Stimulated activated CD4-positive, alpha-beta T cell treated with anti-CD3 and anti-CD28 coated beads, Interleukin-2, amount 100 ng/mL, for 24 hours (primary cell): ENCODE measurements around the gene PTPN2.
"Not testable (repeated sequence)": the region's sequence is repeated elsewhere in the genome, so short reads cannot be mapped to it uniquely, and the experiment has no call there.

Experiments
- DNase-seq, 2 donors: peaks; one replicate each; pipeline ENCODE4 v3.0.0-alpha.2; 2020

The PTPN2 gene

DNA sequence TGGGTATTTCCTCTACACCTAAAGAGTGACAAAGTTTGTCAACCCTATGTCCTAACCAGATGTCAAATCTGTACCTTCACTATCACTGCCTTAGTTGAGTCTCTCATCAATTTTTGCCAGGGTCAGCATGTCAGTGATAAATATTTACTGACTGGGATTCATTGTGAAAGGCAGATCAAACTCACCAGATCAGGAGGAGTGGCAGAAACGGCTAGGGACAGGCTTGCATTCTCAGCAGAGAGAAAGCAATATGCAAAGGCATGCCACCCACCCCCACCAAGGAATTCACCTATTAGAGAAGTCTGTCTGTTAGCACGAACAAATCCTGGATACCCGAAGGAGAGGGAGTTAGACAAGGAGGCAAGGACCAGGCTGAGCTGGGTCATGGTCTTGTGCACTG is 62.6 kb downstream of the PTPN2 start:
- no peak for DNase-seq

DNA sequence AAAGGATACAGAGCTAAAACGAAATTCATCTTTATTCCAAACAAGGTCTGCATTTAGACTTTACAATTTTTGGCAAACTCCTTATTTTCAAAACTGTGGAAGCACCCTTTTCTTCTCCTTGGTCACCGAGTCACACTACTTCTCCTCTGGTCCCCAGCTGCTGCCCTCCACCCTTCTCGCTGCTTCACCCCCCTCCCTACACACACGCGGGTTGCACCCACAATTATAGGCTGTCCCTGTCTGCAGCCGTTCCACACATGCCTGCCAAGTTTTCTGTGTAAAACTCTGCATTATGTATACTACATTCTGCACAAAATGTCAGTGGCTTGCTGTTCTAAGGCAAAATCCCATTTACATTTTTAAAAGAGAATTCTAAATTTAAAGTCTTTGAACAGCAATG is 63.5 kb downstream of the PTPN2 start:
- DNase-seq, result no peak

DNA sequence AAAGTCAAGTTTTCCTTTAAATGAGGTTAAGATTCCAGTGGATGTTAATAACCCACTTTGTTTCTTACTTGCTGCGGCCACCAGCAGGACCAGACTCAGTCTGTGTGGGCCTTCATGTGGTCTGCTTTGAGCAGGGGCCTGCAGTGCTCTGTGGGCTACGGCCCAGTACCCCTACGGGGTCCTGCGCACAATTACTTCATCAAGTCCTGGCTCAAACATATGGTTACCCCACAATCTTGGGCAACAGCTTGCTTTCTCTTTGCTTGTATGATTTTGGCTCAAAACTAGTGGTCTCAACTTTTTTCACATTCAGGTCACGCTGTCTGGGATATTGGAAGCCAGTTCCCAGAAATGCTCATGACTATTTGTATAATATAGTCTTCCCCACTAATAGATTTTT is 64.2 kb downstream of the PTPN2 start:
- DNase-seq, result no peak

DNA sequence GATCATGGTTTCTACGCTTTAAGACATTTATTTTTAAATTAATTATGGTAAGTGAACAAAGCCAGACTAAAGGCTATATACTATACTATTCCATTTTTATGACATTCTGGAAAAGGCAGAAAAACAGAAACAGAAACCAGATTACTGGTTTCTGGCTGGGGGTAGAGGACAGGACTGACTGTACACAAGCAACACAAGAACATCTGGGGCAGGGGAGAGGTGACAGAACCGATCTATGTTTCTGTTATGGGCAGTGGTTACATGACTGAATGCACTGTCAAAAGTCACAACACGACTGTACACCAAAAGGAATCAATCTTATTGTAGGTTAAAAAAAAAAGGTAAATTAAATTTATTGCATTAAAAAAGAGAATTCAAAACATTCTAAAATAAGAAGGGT is 64.7 kb downstream of the PTPN2 start:
- no peak for DNase-seq

DNA sequence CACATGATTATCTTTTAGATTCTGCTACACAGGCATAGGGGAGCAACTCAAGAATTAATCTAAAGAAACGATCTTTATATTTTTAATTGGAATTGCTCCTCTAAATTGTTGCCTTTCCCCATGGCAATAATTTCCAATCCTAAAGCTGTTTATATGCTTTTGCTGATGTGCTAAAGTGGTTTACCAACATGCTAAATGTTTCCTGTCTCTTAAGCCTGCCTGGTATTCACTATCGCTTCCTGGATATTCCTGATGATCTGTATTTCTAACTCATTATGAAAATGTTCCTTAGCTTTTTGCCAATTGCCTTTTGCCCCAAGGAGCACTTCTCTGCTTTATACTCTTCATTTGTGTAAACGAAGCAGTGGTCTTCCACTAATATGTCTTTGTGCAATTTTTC is 65.8 kb downstream of the PTPN2 start:
- DNase-seq, result no peak

GRCh38 chr18:12816451-12816850 is 67.6 kb downstream of the PTPN2 start:
- no peak for DNase-seq

GRCh38 chr18:12811191-12811950 is 72.7 kb downstream of the PTPN2 start:
- DNase-seq, result no peak

- no peak for DNase-seq
Measured at GRCh38 chr18:12803069-12803936, 80.7 kb downstream of the PTPN2 start.

- no peak for DNase-seq
Measured at GRCh38 chr18:12802538-12802937, 81.5 kb downstream of the PTPN2 start.

DNA sequence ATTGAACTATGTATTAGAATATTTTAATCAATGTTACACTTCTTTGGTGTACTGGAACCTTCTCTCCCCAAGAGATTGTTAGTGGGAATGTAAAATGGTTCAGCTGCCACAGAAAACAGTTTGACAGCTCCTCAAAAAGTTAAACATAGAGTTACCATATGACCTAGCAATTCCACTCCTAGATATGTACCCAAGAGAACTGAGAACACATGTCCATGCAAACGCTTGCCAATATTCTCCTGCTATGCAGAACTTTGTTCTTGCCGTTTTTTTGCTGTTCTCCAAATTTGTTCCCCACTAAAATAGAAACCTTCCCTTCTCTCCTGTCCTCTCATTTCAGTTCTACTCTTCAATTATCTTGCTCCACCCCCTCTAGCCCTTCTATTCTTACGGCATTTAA is 87.6 kb downstream of the PTPN2 start:
- no peak for DNase-seq

GRCh38 chr18:12791610-12792009 is 92.4 kb downstream of the PTPN2 start:
- no peak for DNase-seq

DNA sequence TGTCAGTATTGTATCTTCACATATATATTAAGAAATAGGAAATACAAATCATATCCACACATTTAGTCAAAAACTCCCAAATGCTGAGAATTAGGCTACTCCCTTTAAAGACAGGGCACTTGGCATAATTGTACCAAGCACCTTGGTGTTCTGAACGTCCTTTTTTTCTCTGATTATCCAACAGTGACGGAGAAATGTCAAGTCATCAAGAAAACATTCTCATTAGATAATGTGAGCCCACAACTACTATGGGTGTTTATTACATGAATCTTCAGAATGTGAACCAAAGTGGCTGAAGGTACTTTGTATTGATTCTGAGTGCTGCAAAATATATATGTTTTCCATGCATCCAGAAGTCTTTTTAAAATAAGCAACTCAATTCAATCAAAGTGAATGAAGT is 97.4 kb downstream of the PTPN2 start:
- no peak for DNase-seq

DNA sequence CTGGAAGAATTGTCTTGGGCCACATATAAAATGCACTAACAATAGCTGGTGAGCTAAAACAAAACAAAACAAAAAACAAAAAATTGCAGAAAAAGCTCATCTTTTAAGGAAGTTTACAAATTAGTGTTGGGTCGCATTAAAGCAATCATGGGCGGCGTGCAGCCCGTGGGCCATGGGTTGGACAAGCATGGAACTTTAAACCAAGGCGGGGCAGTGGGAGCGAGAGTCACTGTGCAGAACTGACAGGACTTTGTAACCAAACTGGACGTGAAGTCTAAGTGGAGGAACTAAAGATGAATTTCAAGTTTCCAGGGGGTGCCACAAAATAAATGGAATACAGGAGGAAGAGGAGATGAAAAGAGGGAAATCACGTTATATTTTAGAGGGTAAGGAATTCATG is 100.5 kb downstream of the PTPN2 start:
- DNase-seq, result no peak

- DNase-seq, result no peak
Measured at GRCh38 chr18:12782521-12782920, 101.5 kb downstream of the PTPN2 start.

DNA sequence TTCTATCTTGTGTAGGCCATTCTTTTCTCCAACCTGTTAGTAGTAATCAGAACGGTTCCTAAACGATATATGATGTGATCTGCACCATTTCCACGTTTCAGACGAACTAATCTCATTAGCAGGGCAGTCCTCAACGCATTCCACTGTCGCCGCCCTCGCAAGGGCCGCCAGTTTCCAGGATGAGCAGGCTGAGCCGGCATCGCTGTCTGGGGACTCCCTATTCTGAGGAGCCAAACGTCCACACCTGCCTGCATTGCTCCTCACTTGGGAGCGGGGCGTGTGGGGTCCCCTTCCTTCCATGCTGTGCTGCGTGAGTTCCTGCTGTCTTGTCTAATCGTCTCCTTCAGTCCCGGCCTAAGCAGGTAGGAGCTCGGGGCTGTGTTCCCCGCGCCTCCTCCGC is 104.6 kb downstream of the PTPN2 start:
- DNase-seq, result no peak

DNA sequence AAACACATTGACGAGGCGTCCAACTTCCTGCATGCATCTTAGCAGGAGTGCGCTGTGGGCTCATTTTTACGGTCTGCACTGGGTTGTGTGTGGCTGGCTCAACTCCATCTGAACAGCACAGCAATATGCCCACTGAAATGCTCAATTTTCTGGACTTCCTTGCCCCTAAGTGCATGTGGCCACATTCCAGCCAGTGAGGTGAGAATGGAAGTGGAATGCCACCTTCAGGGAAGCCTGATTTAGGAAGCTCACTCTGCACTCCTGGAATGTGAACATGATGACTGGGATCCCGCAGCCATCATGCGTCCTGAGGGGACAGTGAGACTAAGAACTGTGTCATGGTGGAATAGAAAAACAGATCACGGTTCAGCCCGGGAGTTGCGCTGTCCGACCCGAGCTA is 105.0 kb downstream of the PTPN2 start:
- DNase-seq, result no peak

DNA sequence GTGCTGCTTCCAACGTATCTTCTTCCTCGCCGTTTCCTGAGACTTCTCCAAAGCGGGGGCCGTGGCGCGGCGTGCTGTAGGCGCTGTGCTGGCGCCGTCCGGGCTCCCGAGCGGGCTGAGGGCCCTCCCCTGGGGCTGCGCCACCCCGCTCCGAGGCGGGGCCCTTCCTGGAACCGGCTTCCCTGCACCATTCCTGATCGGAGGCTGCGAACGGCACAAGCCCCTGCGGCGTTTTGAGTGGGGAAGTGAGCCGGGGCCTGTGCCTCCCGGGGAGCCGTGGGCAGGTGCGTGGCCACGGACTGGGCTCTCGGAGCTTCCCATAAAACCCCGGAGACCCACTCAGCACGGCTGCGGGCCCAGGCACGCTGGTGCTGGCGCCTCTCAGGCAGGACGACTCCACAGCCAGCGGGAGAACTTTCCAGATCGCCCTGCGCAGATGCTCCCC is 106.5 kb downstream of the PTPN2 start:
- DNase-seq, result no peak

DNA sequence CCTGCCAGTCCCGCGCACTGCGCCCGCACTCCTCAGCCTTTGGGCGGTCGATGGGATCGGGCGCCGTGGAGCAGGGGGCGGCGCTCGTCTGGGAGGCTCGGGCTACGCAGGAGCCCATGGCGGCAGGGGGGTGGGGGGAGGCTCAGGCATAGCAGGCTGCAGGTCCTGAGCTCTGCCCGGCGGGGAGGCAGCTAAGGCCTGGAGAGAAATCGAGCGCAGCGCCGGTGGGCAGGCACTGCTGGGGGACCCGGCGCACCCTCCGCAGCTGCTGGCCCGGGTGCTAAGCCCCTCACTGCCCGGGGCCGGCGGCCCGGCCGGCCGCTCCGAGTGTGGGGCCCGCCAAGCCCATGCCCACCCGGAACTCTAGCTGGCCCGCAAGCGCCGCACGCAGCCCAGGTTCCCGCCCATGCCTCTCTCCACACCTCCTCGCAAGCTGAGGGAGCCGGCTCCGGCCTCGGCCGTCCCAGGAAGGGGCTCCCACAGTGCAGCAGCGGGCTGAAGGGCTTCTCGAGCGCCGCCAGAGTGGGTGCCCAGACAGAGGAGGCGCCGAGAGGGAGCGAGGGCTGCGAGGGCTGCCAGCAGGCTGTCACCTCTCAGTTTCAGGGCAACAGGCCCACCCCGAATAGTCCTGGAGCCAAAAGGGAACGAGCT is 107.1 kb downstream of the PTPN2 start:
- no peak for DNase-seq

- DNase-seq, result not testable (repeated sequence)
Measured at GRCh38 chr18:12776415-12776814, 107.6 kb downstream of the PTPN2 start.

GRCh38 chr18:12774982-12775381 is 109.1 kb downstream of the PTPN2 start:
- peak in 1 of 2 donors; percentile 10 for DNase-seq

GRCh38 chr18:12773369-12773768 is 110.7 kb downstream of the PTPN2 start:
- DNase-seq, result no peak

- DNase-seq, result no peak
Measured at GRCh38 chr18:12772111-12772510, 111.9 kb downstream of the PTPN2 start.

- no peak for DNase-seq
Measured at GRCh38 chr18:12770469-12771219, 113.4 kb downstream of the PTPN2 start.
